Right ventricle myocardium superior (tissue), 1 donor: ENCODE measurements around the gene DCUN1D5. TPM values are rescaled to one million over a fixed set of nuclear protein-coding genes. Genes with fewer than 3 reads are reported as not detected.
"Not testable (repeated sequence)": the region's sequence is repeated elsewhere in the genome, so short reads cannot be mapped to it uniquely, and the experiment has no call there.

Source experiments
- ATAC-seq: fragments of 200-7000 bp; cut with Tn5 transposase; one replicate; pipeline ENCODE4 v1.9.1; 2020; ENCODE audit warnings: mild to moderate bottlenecking; ENCODE audit not compliant: poor library complexity
- DNase-seq: peaks from one replicate; pipeline ENCODE4 v3.0.0-alpha.2; 2020
- intact Hi-C: fragments of 100-400 bp; cut with DNase I; formaldehyde crosslinking; loops from one replicate; pipeline ENCODE4 v1.11.2; 2022
- total RNA-seq: library from RNA; stranded (reverse); fragmentation: NEBNext Ultra II Directional; extraction: Animal tissue kit (Norgen Biotek cat#: 25700); gene quantifications from one replicate; pipeline ENCODE4 v1.2.1, GENCODE V29; 2021
- donor health status: DM: no; HTN: yes; CAD: no; lungs with severe emphysema.

Gene DCUN1D5
- total RNA-seq, 1 donor from 2014 or later, result 24.0 TPM

DNA sequence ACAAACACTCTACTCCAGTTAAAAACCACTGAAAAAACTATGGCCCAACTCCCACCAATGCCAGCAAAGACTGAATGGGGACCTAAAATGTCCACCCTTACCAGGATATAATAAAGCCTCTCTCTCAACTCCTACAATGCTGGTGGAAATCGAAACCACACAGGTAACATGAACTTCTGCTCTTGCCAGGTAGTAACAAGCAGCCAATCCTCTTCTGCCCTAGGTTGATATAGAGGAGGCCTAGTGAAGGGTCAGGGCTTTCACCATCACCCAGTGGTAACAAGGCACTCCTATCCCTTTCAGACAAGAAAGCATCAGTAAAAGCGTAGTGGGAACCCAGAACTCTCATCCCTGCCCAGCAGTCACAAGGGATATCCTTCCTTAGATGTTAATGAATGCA is 22.6 kb downstream of the DCUN1D5 start:
- no peak for DNase-seq
- intact Hi-C loops, result no loop called here
- ATAC-seq, result no peak

DNA sequence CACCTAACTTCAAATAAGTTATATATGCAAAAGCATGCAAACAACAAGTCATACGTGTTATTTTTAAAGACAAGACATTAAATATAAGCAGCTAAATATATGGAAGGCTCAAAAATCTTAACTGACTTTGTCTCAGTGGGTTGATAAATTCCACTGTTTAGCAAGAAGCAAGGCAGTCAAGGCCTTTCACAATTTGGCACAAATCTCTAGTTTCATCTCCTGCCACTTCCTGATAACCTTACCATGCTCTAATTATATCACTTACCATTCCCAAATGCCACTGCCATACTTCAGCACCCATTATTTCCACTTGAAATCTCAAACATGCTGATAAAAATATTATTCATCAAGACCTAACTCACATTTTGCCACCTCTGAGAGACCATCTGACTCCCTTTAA is 24.8 kb downstream of the DCUN1D5 start:
- no peak for ATAC-seq

DNA sequence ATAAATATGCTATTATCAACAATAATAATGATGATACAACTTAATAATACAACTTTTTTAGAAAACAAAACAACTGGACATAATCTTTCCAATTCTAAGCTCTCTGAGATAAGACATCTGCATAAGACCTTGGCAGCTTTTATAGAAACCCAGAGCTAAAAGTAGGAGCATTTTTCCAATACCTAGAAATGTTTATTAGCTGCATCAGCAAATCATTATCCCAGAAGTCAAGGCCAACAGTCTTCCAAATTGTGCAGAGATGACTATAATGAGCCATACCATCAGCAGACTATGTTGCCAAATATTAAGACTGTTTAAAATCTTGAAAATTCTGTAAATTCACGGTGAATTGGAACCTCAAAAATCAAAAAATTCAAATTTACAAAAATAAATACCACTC is 30.3 kb downstream of the DCUN1D5 start:
- no peak for ATAC-seq
- intact Hi-C loops, result no loop called here
- DNase-seq, result no peak

More for the DNA sequence above, 24.8 kb downstream of the DCUN1D5 start:
- no peak for DNase-seq
- intact Hi-C loops, result no loop called here

GRCh38 chr11:103055221-103055890 is 36.6 kb downstream of the DCUN1D5 start:
- intact Hi-C loops, result no loop called here
- ATAC-seq, result peak; percentile 41
- DNase-seq, result no peak

DNA sequence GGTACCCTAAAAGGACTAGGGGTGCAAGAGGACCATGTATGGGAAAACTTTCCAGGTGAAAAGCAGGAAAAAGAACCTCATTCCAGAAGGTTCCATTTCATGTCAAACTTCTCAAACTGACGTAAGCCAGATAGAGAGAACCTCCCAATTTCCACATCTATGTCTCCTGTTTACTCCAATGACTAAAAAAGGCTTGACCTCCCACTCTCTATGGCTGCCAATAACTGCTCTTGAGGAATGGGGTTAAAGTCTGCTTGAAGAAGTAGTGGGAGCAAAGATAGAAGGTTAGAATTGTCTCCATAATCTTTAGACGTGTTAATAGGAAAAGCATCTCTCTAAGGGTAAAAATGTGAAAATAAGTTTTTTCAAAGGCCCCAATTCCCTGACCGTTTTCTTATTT is 38.0 kb downstream of the DCUN1D5 start:
- intact Hi-C loops, result no loop called here
- DNase-seq (no peak), ATAC-seq (no peak)

DNA sequence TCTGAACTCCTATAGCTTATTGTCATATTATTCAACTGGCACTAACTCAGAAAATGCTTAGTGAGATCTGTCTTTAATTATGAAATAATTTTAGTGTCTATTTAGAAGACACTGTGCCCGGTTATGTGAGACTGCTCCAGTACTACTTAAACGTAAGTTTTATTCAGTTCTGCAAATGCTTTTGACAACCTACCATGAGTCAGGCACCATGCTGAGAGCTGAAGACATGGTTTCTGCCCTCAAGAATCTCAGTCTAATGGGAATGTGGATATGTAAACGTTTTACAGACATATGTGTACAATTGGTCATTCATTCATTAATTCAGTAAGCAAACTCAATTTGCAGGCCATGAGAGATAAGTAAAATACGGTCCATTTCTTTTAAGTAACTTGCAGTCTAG is 40.0 kb downstream of the DCUN1D5 start:
- intact Hi-C loops, result no loop called here
- ATAC-seq, result no peak
- DNase-seq, result no peak

- DNase-seq (no peak), ATAC-seq (no peak)
- intact Hi-C loops, result no loop called here
Observed at GRCh38 chr11:103051151-103051801, 40.7 kb downstream of the DCUN1D5 start.

DNA sequence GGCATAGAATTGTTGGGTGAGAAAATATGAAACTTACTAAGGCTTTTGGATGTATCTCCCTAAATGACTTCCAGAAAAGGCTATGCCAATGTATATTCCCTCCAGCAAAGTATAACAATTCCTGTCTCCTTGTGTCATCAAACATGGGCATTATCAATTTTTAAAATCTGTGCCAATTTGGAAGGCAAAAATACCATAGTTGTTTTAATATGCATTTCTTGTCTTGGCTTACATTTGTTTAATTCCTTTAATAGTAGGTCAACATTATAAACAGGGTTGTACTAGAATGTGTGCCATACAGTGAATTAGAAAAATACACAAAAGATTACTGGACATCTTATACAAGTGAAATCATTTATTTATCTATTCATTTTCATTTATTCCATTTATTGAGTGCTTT is 41.6 kb downstream of the DCUN1D5 start:
- no peak for DNase-seq
- intact Hi-C loops, result no loop called here
- ATAC-seq, result no peak

GRCh38 chr11:103047837-103048236 is 44.1 kb downstream of the DCUN1D5 start:
- DNase-seq, result no peak
- intact Hi-C loops, result no loop called here
- no peak for ATAC-seq

GRCh38 chr11:103043826-103044678 is 47.9 kb downstream of the DCUN1D5 start:
- DNase-seq (no peak), ATAC-seq (no peak)

DNA sequence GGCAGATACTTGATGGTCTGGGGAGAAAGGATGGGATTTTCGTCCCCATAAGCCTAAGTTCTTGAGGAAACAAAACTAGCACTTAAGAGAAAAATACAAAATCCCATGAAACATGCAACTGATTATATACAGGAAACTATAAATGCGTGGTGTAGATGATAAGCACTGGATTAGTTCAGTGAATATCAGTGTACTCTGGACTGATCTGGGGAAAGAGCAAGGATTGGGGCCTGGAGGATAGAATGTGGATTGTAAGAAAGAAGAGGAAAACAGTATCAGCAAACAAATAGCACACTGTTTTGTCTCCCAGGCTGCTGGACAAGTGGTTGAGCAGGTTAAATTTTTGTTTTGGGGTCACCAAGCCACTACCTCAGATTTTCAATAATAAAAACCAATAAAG is 49.8 kb downstream of the DCUN1D5 start:
- ATAC-seq (no peak), DNase-seq (no peak)
- intact Hi-C loops, result no loop called here

More at GRCh38 chr11:103043826-103044678, 47.9 kb downstream of the DCUN1D5 start:
- intact Hi-C loops, result no loop called here

DNA sequence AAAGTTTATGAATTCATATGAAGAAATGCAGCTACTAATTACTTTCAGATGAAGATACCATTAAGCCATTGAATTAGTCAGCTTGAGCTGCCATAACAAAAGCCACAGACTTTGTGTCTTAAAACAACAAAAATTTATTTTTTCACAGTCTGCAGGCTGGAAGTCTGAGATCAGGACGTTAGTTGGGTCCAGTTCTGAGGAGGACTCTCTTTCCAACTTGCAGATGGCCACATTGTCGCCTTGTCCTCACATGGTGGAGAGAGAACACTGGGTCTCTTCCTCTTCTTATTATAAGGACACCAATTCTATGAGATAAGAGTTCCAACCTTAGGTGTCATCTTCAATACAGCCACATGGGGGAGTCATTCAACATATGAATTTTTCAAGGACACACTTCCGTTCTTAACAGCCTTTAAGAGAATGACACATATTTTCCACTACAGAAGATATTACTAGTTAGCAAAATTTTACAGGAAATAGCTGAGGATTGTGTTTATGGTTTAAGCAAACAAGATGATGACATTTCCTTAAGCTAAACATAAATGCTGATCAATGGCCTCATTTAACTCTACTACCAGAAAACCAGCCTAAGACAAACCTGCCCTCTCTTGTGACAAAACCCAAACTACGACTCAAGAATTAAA is 56.0 kb downstream of the DCUN1D5 start:
- DNase-seq, result no peak
- intact Hi-C loops, result no loop called here
- peak; percentile 41 for ATAC-seq

GRCh38 chr11:103035216-103035615 is 56.7 kb downstream of the DCUN1D5 start:
- DNase-seq (no peak), ATAC-seq (no peak)
- intact Hi-C loops, result no loop called here

DNA sequence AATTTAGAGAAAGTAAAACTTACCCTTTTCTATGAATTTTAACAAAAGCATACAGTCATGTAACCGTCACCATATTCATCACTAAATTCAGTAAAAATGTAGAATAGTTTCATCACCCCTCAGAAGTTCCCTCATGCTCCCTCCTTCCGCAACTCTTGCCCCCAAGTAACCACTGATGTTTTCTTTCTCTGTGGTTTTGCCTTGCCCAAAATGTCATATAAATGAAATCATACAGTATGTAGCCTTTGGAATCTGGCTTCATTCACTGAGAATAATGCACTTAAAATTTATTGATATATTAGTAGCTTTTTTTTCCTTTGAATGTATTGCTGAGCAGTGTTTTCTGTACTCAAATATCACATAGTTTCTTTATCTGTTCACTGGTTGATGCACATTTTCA is 60.1 kb downstream of the DCUN1D5 start:
- intact Hi-C loops, result no loop called here
- DNase-seq, result no peak
- ATAC-seq, result no peak

DNA sequence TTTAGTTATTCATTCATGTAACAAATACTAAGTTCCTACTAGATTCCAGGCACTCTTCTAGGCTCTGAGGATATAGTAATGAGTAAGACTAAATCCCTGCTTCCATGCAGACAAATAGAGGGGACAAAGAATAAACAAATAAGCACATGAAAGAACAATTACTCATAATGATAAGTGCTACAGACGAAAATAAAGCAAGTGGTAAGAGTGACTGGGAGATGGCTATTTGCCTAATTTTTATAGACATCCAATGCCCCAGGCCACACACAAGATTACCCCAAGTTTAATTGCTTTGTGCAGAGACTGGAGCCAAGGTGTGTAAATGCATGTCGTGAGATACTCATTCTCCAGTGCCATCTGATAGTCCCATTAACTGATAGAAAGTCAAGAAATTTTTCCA is 62.6 kb downstream of the DCUN1D5 start:
- intact Hi-C loops, result no loop called here
- DNase-seq (no peak), ATAC-seq (no peak)

GRCh38 chr11:103028304-103029020 is 63.5 kb downstream of the DCUN1D5 start:
- ATAC-seq, DNase-seq, intact Hi-C loops: not testable (repeated sequence)

- no peak for ATAC-seq
- no peak for DNase-seq
Observed at GRCh38 chr11:103024086-103024485, 67.9 kb downstream of the DCUN1D5 start.

GRCh38 chr11:103016031-103016430 is 75.9 kb downstream of the DCUN1D5 start:
- intact Hi-C loops, result no loop called here
- ATAC-seq, result no peak
- DNase-seq, result no peak

More at GRCh38 chr11:103024086-103024485, 67.9 kb downstream of the DCUN1D5 start:
- intact Hi-C loops, result no loop called here

GRCh38 chr11:103013421-103013820 is 78.5 kb downstream of the DCUN1D5 start:
- ATAC-seq, result no peak
- DNase-seq, result no peak
- intact Hi-C loops, result no loop called here
